HEK293T (cell line): ENCODE results near the gene EGFR.

Experiments
- BHLHE40 ChIP-seq: fragments of 450-650 bp; IDR thresholded peaks from 2 replicates; pipeline ENCODE4 v1.6.1; 2016; ENCODE audit warnings: mild to moderate bottlenecking, moderate library complexity, borderline replicate concordance
- CTBP1 ChIP-seq: fragments of 450-650 bp; IDR thresholded peaks from 2 replicates; pipeline ENCODE4 v1.6.1; 2016; ENCODE audit warnings: borderline replicate concordance
- ELF4 ChIP-seq: fragments of 450-650 bp; IDR thresholded peaks from 2 replicates; pipeline ENCODE4 v1.6.1; 2017; ENCODE audit warnings: antibody characterized with exemption
- FOXM1 ChIP-seq: fragments of 450-650 bp; IDR thresholded peaks from 2 replicates; pipeline ENCODE4 v1.6.1; 2017; ENCODE audit warnings: mild to moderate bottlenecking, borderline replicate concordance
- HDGF ChIP-seq: fragments of 450-650 bp; IDR thresholded peaks from 2 replicates; pipeline ENCODE4 v1.6.1; 2017; ENCODE audit warnings: antibody characterized with exemption, borderline replicate concordance
- PKNOX1 ChIP-seq: fragments of 450-650 bp; IDR thresholded peaks from 2 replicates; pipeline ENCODE4 v1.6.1; 2016
- SUZ12 ChIP-seq: fragments of 450-650 bp; IDR thresholded peaks from 2 replicates; pipeline ENCODE4 v1.6.1; 2016; ENCODE audit warnings: mild to moderate bottlenecking
- TARDBP ChIP-seq: fragments of 450-650 bp; IDR thresholded peaks from 2 replicates; pipeline ENCODE4 v1.6.1; 2016
- ZNF384 ChIP-seq: fragments of 450-650 bp; IDR thresholded peaks from 2 replicates; pipeline ENCODE4 v1.6.1; 2016

- TF ChIP-seq HDGF = no peak
- no peak for TF ChIP-seq CTBP1
- no peak for TF ChIP-seq TARDBP
- TF ChIP-seq ELF4 = no peak
- TF ChIP-seq PKNOX1 = no peak
- no peak for TF ChIP-seq BHLHE40
- no peak for TF ChIP-seq SUZ12
- no peak for TF ChIP-seq FOXM1
- TF ChIP-seq ZNF384 = no peak
Observed at GRCh38 chr7:55107946-55108345, 89.1 kb downstream of the EGFR start.
